GM12872 (cell line): ENCODE results near the gene CHMP6.

ENCODE experiments used
- TF ChIP-seq, protein P1 (sequence below): IDR thresholded peaks from 3 replicates; pipeline ENCODE4 v1.5.1; 2011; ENCODE audit warnings: low read depth, mild to moderate bottlenecking, low read length, moderate library complexity; ENCODE audit not compliant: insufficient read depth

The CHMP6 gene

GRCh38 chr17:80991645-80992076 is at the start of gene CHMP6:
Gene CHMP6 (plus strand): TSS chr17:80991841. CDS start chr17:80991919, 78 bp downstream.
- TF ChIP-seq, protein P1, sequence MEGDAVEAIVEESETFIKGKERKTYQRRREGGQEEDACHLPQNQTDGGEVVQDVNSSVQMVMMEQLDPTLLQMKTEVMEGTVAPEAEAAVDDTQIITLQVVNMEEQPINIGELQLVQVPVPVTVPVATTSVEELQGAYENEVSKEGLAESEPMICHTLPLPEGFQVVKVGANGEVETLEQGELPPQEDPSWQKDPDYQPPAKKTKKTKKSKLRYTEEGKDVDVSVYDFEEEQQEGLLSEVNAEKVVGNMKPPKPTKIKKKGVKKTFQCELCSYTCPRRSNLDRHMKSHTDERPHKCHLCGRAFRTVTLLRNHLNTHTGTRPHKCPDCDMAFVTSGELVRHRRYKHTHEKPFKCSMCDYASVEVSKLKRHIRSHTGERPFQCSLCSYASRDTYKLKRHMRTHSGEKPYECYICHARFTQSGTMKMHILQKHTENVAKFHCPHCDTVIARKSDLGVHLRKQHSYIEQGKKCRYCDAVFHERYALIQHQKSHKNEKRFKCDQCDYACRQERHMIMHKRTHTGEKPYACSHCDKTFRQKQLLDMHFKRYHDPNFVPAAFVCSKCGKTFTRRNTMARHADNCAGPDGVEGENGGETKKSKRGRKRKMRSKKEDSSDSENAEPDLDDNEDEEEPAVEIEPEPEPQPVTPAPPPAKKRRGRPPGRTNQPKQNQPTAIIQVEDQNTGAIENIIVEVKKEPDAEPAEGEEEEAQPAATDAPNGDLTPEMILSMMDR, result peak; percentile 23; the same call in 1 of the 3 replicates

GRCh38 chr17:80942423-80943345 is 49.0 kb upstream of the CHMP6 start:
- TF ChIP-seq, protein P1, result no peak

- TF ChIP-seq, protein P1, result no peak
These were observed 48.1 kb upstream of the CHMP6 start for GRCh38 chr17:80943346-80944145.

- TF ChIP-seq, protein P1, result no peak
These were observed 47.3 kb upstream of the CHMP6 start for GRCh38 chr17:80944326-80944725.

GRCh38 chr17:80945736-80946135 is 45.9 kb upstream of the CHMP6 start:
- TF ChIP-seq, protein P1, result no peak

- TF ChIP-seq, protein P1, result no peak
These were observed 45.2 kb upstream of the CHMP6 start for GRCh38 chr17:80946449-80946848.
